ENCODE results near the gene DDI1.

Gene DDI1

DNA sequence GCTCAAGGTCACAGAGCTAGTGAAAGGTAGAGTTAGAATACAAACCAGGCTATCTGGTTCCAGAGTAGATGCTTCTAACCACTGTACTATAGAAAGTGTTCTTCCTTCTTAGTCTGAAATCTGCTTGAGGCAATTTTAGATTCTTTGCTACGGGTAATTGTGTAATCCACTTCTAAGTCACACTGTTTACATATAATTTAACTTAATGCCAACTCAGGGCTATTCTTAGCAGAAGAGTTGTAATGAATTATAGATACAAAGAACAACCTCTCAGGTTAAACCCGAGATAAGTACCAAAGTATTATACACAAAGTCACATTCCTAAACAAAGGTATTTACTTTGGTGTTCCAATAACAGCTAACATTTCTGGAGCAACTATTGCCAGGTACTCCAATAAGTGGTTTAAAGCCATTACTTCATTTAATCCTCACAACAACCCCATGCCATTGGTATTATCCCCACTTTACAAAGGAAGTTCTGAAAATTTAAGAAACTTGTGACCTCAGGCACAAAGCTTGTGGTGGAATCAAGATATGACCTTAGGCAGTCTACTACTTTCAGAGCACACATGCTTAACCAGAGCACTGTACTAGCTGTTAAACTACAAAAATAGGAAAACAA, 31.1 kb upstream of the DDI1 start:
- in situ Hi-C loops (cut with MboI; ENCODE audit: low sequenced_read_pairs, unreplicated experiment): no loop called here
- DNase-seq (ENCODE audit: low spot score): no peak
- TF ChIP-seq, protein P1, sequence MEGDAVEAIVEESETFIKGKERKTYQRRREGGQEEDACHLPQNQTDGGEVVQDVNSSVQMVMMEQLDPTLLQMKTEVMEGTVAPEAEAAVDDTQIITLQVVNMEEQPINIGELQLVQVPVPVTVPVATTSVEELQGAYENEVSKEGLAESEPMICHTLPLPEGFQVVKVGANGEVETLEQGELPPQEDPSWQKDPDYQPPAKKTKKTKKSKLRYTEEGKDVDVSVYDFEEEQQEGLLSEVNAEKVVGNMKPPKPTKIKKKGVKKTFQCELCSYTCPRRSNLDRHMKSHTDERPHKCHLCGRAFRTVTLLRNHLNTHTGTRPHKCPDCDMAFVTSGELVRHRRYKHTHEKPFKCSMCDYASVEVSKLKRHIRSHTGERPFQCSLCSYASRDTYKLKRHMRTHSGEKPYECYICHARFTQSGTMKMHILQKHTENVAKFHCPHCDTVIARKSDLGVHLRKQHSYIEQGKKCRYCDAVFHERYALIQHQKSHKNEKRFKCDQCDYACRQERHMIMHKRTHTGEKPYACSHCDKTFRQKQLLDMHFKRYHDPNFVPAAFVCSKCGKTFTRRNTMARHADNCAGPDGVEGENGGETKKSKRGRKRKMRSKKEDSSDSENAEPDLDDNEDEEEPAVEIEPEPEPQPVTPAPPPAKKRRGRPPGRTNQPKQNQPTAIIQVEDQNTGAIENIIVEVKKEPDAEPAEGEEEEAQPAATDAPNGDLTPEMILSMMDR (IDR thresholded peaks at IDR 0.05; ENCODE audit: borderline replicate concordance, control extremely low read depth, extremely low read depth, insufficient read depth, missing control alignments): no peak

DNA sequence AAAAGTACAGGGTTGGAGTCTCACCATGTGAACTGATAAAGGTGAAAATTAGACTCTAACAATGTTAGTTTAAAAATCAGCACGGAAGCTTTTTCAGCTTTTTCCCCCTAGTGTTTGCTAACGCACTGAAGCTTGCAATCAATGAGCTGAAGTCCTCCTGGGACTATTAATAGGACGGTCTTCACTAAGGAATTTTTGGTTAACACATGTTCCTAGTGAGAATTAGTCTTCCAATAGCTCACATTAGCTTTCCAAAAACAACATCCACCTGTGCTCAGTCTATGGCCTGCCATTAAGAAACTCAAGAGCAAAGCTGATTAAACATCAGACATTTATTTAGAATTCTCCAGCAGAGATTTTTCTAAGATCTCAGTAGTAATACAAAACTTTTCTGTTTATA, 26.7 kb upstream of the DDI1 start:
- in situ Hi-C loops (cut with MboI; ENCODE audit: low sequenced_read_pairs, unreplicated experiment): no loop called here
- TF ChIP-seq, protein P1 (IDR thresholded peaks at IDR 0.05; ENCODE audit: borderline replicate concordance, control extremely low read depth, extremely low read depth, insufficient read depth, missing control alignments): no peak

DNA sequence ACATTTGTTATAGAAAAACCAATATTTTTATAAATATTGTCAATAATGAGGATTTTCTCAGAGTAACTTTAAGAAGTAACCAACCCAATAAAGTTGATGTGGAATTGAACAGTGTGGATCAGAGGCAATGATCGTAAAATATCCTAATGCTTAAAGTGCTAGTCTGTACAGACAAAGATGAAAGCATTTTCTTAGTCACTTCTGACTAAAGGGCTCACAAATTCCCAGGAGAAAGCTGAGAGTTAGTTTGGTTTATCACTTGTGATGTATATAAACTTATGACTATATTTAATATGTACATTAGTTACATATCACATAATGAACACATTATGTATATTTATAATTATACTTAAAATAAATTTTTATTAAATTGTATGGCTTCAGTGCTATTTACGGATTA, 25.4 kb upstream of the DDI1 start:
- TF ChIP-seq, protein P1 (IDR thresholded peaks at IDR 0.05; ENCODE audit: borderline replicate concordance, control extremely low read depth, extremely low read depth, insufficient read depth, missing control alignments): no peak
- in situ Hi-C loops (cut with MboI; ENCODE audit: low sequenced_read_pairs, unreplicated experiment): no loop called here
- no peak for DNase-seq (ENCODE audit: low spot score)

More for the DNA sequence above, 26.7 kb upstream of the DDI1 start:
- no peak for DNase-seq (ENCODE audit: low spot score)

DNA sequence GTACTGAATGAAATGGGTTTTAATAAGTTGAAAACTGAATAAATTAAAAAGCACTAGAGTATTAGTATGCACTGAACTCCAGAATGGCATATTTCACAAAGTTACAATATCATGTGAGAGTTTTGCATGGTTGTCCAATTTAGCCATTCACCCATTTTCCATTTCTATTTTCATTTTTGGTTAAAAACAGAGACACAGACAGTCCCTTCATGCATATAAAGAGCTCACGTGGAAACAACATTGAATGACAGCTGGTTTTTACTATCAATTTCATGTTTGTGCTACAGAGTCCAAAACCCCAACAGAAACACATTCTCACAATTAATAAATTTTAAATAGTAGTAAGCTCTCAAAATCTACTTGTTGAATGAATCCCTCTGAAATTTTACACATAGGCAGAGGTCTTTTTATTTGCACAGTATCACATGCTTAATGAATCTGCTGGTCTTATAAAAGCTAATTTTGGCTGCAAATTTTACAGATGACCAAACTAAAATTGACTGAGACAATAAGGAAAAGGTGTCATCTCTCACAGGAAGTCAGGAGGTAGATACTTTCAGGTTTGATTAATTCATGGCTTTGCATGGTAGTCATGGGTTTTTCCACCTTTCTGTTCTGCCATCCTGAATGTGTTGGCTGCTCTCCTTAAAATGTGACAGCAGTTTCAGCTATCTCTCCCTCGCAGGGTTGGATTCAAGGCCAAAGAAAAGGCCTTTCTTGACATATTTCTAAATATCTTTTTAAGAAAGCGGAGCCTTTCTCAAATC, 20.6 kb upstream of the DDI1 start:
- TF ChIP-seq, protein P1 (IDR thresholded peaks at IDR 0.05; ENCODE audit: borderline replicate concordance, control extremely low read depth, extremely low read depth, insufficient read depth, missing control alignments): no peak
- no peak for DNase-seq (ENCODE audit: low spot score)
- in situ Hi-C loops (cut with MboI; ENCODE audit: low sequenced_read_pairs, unreplicated experiment): no loop called here

DNA sequence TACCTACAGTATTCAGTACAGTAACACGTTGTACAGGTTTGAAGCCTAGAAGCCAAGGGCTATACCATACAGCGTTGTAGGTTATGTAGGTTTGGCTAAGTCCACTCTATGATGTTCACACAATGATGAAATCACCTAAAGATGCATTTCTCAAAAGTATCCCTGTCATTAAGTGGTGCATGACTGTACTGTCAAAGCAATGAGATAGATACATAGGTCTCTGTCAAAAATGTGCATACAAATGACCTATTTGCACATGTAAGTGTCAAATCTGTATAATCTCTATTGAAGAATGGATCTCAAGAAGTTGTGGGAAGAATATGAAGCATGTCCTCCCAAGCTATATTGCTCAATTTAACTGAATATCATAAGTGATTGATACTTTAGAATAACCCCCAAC, 11.9 kb upstream of the DDI1 start:
- TF ChIP-seq, protein P1 (IDR thresholded peaks at IDR 0.05; ENCODE audit: borderline replicate concordance, control extremely low read depth, extremely low read depth, insufficient read depth, missing control alignments): no peak
- in situ Hi-C loops (cut with MboI; ENCODE audit: low sequenced_read_pairs, unreplicated experiment): no loop called here
- no peak for DNase-seq (ENCODE audit: low spot score)

DNA sequence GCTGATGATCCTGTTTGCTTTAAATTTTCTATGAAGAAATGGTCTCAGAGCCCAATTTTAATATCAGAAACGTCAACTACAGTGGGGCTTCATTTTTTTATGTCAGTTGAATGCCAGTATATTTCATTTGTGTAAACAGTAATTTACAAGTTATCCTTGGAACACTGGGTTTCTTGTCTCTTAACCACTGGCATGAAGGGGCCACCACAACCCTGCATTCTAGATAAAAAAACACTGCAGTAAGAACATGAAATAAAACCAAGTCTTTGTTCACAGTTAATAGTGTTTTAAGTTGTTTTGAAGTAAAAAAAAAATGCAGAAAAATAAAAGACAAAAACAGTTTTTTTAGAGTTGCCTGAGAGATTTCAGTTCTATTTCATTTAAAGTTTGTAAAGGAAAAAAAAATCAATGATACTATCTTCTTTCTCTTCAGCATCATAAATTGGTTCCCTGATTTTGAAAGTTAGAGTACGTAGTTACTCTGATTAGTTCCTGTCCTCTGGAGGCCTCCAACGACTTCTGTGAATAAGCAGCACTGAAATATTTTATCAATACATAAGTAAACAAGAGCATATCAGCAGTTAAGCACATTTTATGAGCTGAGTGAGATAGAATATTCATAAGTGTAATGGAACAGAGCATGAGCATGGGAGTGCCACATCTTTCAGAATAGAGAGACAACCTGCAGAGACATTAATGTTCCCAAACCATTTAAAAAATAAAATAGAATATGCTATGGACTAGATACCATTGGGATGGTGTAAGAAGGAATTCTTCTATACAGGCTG, 7.8 kb upstream of the DDI1 start:
- no peak for DNase-seq (ENCODE audit: low spot score)
- in situ Hi-C loops (cut with MboI; ENCODE audit: low sequenced_read_pairs, unreplicated experiment): no loop called here
- TF ChIP-seq, protein P1 (IDR thresholded peaks at IDR 0.05; ENCODE audit: borderline replicate concordance, control extremely low read depth, extremely low read depth, insufficient read depth, missing control alignments): no peak

Measured in GM13976 (cell line).